ENCODE data around the gene MAP4. TPM values are rescaled to one million over a fixed set of nuclear protein-coding genes. Genes with fewer than 3 reads are reported as not detected.

Gene MAP4
- total and polyA plus RNA-seq, 2 of the 13 experiments (the other 11 are each of a cell fraction or from before 2014, with no cell fraction given), result 33.1 to 38.7 TPM

DNA sequence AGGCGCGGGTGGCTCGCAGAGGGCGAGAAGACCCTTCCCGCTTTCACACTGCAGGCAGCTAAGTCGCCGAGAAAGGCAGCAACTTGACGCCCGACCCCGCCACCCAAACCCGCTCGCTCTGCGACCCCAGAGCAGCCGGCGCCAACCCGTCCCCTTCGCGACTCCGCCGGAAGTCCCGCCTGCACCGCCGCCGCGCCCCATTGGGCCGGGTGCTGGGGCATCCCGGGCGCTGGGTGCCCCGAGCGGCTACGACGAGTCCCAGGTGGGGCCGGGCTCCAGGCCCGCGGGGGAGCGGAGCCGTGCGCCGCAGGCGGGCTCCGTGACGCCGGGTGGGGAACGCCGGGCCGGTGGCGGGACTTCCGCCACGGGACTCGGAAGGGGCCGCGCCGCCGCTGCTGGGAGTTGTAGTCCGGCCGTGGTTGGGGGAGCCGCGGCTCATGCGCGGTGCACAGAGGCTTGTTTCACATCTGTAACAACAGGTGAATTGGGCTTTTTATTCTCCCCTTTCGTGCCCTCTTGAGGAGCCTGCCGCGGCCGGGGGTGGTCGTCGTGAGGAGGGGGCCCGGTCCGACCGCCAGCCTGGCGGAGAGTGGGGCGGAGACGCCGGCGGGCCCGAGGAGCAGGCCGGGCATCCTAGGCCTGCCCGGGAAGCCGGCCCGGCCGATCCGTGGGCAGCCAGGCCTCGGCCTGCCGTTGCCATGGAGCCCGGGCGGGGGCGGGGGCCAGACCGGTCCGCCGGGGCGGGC is 213.3 kb downstream of the MAP4 start, which contains the start of gene DHX30 (continued):
- TF ChIP-seq HNRNPLL (IDR thresholded peaks at IDR 0.05; ENCODE audit: low read depth, low read length, poor library complexity, severe bottlenecking) (peak; percentile 72), ZNF75D (CRISPR knock-in tag; IDR thresholded peaks at IDR 0.05; ENCODE audit: borderline replicate concordance) (no peak), RELA (CRISPR knock-in tag; IDR thresholded peaks at IDR 0.05) (no peak; the same call in 1 of the 2 replicates), DR1 (CRISPR knock-in tag; IDR thresholded peaks at IDR 0.05) (peak; percentile 57; the same call in 1 of the 2 replicates), TSC22D2 (CRISPR knock-in tag; IDR thresholded peaks at IDR 0.05; ENCODE audit: borderline replicate concordance) (no peak), SALL1 (CRISPR knock-in tag; IDR thresholded peaks at IDR 0.05) (peak; percentile 80), MTF1 (CRISPR knock-in tag; IDR thresholded peaks at IDR 0.05) (no peak), ZNF33A (CRISPR knock-in tag; IDR thresholded peaks at IDR 0.05; ENCODE audit: borderline replicate concordance) (no peak), HNF4G (IDR thresholded peaks at IDR 0.05; ENCODE audit: borderline replicate concordance, low read depth, low read length) (no peak), HNF4G (CRISPR knock-in tag; IDR thresholded peaks at IDR 0.05; ENCODE audit: borderline replicate concordance, low read depth) (no peak), FOXA3 (CRISPR knock-in tag; IDR thresholded peaks at IDR 0.05) (no peak), NCOR1 (IDR thresholded peaks at IDR 0.05; ENCODE audit: borderline replicate concordance, low read length) (no peak), ZNF780A (CRISPR knock-in tag; IDR thresholded peaks at IDR 0.05) (no peak), AGO1 (IDR thresholded peaks at IDR 0.05; ENCODE audit: low read depth, low read length, poor library complexity, severe bottlenecking) (no peak), ELF3 (CRISPR knock-in tag; IDR thresholded peaks at IDR 0.05) (peak; percentile 51; the same call in 1 of the 2 replicates), NFE2 (CRISPR knock-in tag; IDR thresholded peaks at IDR 0.05) (no peak), ZNF572 (CRISPR knock-in tag; IDR thresholded peaks at IDR 0.05) (0 out of 2 replicates have a peak, but pooled peaks have one; percentile 58), FOXO1 (CRISPR knock-in tag; IDR thresholded peaks at IDR 0.05) (peak; percentile 41), NCOA2 (CRISPR knock-in tag; IDR thresholded peaks at IDR 0.05) (no peak; the same call in 1 of the 2 replicates)
- TF ChIP-seq, protein P1, sequence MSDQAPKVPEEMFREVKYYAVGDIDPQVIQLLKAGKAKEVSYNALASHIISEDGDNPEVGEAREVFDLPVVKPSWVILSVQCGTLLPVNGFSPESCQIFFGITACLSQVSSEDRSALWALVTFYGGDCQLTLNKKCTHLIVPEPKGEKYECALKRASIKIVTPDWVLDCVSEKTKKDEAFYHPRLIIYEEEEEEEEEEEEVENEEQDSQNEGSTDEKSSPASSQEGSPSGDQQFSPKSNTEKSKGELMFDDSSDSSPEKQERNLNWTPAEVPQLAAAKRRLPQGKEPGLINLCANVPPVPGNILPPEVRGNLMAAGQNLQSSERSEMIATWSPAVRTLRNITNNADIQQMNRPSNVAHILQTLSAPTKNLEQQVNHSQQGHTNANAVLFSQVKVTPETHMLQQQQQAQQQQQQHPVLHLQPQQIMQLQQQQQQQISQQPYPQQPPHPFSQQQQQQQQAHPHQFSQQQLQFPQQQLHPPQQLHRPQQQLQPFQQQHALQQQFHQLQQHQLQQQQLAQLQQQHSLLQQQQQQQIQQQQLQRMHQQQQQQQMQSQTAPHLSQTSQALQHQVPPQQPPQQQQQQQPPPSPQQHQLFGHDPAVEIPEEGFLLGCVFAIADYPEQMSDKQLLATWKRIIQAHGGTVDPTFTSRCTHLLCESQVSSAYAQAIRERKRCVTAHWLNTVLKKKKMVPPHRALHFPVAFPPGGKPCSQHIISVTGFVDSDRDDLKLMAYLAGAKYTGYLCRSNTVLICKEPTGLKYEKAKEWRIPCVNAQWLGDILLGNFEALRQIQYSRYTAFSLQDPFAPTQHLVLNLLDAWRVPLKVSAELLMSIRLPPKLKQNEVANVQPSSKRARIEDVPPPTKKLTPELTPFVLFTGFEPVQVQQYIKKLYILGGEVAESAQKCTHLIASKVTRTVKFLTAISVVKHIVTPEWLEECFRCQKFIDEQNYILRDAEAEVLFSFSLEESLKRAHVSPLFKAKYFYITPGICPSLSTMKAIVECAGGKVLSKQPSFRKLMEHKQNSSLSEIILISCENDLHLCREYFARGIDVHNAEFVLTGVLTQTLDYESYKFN (CRISPR knock-in tag; conservative IDR thresholded peaks at IDR 0.05), result no peak
- TF ChIP-seq, protein P2, sequence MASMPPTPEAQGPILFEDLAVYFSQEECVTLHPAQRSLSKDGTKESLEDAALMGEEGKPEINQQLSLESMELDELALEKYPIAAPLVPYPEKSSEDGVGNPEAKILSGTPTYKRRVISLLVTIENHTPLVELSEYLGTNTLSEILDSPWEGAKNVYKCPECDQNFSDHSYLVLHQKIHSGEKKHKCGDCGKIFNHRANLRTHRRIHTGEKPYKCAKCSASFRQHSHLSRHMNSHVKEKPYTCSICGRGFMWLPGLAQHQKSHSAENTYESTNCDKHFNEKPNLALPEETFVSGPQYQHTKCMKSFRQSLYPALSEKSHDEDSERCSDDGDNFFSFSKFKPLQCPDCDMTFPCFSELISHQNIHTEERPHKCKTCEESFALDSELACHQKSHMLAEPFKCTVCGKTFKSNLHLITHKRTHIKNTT (CRISPR knock-in tag; IDR thresholded peaks at IDR 0.05), result no peak
- TF ChIP-seq, protein P3, sequence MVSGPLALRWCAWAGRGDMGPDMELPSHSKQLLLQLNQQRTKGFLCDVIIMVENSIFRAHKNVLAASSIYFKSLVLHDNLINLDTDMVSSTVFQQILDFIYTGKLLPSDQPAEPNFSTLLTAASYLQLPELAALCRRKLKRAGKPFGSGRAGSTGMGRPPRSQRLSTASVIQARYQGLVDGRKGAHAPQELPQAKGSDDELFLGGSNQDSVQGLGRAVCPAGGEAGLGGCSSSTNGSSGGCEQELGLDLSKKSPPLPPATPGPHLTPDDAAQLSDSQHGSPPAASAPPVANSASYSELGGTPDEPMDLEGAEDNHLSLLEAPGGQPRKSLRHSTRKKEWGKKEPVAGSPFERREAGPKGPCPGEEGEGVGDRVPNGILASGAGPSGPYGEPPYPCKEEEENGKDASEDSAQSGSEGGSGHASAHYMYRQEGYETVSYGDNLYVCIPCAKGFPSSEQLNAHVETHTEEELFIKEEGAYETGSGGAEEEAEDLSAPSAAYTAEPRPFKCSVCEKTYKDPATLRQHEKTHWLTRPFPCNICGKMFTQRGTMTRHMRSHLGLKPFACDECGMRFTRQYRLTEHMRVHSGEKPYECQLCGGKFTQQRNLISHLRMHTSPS (CRISPR knock-in tag; IDR thresholded peaks at IDR 0.05; ENCODE audit: low read depth), result no peak
